ENCODE results near the gene TMEM131L.
"Not testable (repeated sequence)": the region's sequence is repeated elsewhere in the genome, so short reads cannot be mapped to it uniquely, and the experiment has no call there.

Gene TMEM131L, protein sequence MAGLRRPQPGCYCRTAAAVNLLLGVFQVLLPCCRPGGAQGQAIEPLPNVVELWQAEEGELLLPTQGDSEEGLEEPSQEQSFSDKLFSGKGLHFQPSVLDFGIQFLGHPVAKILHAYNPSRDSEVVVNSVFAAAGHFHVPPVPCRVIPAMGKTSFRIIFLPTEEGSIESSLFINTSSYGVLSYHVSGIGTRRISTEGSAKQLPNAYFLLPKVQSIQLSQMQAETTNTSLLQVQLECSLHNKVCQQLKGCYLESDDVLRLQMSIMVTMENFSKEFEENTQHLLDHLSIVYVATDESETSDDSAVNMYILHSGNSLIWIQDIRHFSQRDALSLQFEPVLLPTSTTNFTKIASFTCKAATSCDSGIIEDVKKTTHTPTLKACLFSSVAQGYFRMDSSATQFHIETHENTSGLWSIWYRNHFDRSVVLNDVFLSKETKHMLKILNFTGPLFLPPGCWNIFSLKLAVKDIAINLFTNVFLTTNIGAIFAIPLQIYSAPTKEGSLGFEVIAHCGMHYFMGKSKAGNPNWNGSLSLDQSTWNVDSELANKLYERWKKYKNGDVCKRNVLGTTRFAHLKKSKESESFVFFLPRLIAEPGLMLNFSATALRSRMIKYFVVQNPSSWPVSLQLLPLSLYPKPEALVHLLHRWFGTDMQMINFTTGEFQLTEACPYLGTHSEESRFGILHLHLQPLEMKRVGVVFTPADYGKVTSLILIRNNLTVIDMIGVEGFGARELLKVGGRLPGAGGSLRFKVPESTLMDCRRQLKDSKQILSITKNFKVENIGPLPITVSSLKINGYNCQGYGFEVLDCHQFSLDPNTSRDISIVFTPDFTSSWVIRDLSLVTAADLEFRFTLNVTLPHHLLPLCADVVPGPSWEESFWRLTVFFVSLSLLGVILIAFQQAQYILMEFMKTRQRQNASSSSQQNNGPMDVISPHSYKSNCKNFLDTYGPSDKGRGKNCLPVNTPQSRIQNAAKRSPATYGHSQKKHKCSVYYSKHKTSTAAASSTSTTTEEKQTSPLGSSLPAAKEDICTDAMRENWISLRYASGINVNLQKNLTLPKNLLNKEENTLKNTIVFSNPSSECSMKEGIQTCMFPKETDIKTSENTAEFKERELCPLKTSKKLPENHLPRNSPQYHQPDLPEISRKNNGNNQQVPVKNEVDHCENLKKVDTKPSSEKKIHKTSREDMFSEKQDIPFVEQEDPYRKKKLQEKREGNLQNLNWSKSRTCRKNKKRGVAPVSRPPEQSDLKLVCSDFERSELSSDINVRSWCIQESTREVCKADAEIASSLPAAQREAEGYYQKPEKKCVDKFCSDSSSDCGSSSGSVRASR (N-terminal part only)

DNA sequence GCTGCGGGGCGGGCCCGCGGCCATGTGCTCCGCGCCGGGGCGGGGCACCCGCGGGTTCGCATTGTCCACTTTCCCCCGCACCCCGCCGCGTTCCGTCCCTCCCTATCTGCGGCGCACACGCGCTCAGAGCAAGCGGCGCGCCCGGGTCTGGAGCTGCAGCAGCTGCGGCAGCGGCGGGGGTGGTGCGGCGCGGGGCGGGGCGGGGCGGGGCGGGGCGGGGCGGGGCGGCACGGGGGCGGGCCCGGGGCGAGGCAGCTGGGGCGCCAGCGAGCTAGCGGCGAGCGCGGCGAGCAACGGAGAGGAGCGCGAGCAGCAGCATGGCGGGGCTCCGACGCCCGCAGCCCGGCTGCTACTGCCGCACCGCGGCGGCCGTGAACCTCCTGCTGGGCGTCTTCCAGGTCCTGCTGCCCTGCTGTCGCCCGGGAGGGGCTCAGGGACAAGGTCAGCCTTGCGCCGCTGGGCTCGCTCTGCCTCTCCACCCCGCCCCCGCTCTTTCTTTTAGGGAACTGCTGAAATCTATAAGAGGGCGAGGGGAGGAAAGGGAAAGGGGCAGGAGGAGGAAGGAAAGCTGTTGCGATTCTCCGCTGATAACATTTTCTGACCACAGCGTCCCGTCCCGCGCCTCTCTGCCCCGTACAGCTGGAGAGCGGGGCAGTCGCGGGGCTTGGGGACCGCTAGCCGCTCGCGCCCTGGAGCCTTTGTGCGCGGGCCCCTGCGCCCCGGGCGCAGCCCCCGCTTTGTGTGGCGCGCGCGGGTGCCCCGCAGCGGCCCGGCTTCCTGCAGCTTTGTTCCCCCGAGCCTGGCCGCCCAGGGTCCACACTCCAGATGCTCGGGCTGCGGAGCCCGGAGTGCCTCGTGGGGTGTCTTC, at the start of gene TMEM131L:
Gene TMEM131L, plus strand, starts transcription at position 280 of the 868 bp plus-strand sequence. Its CDS starts 38 bp downstream, at position 318.
- DNase-seq: no peak

DNA sequence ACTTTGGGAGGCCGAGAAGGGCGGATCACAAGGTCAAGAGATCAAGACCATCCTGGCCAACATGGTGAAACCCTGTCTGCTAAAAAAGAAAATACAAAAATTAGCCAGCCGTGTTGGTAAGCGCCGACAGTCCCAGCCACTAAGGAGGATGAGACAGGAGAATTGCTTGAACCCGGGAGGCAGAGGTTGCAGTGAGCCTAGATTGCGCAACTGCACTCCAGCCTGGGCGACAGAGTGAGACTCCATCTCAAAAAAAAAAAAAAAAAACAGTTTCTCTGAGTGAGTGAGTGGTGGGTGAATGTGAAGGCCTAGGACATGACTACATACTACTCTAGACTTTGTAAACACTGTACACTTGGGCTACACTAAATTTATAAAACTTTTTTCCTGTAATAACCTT, 49.7 kb upstream of the TMEM131L start:
- DNase-seq: not testable (repeated sequence)

DNA sequence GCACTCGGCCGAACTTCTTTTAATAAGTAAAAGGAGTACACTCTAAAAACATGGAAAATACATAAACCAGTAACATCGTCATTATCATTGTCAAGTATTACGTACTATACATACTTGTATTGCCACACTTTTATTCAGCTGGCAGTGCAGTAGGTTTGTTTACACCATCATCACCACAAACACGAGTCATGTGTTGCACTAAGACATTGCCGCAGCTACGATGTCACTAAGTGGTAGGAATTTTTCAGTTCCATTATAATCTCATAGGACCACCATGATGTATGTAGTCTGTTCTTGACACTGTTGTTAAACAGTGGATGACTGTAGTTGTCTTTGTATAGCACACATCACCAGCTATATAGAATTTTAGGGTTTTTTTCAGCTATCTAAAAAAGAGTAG, 48.0 kb upstream of the TMEM131L start:
- DNase-seq: no peak

DNA sequence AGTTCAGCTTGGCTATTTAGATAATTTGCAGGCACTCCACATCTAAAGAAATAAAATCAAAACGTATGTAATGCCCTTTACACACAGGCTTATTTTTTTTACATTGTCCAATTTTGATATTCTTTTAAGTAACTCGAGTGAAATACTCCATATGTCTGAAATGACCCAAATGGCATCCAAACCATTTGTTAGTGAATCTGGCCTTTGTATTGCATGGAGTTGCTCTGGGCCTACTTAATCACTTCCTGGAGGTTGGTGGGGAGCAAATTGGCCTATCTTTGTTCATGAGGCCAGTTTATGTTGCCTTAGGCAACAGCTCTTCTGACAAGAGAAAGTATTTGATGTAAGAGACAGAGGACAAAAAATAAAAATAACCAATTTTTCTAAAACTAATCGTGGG, 47.6 kb upstream of the TMEM131L start:
- no peak for DNase-seq

DNA sequence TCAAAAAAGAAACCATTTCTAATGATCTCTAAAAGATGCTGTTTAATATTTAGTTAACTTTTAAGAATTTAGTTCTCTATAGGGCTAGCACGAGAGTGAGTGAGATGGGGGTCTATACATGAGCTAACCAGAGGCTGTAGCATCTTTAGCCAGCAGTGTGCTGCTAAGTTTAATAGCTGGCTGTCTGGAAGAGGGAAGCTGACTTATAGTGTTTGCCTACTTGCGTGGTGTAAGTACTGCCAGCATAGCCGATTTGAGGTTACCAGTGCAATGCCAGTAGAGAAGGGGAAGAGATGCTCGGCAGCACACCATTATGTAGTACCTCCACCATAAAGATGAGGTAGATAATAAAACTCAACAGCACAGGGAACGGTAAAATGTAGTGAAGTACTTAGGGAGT, 47.1 kb upstream of the TMEM131L start:
- DNase-seq: no peak

DNA sequence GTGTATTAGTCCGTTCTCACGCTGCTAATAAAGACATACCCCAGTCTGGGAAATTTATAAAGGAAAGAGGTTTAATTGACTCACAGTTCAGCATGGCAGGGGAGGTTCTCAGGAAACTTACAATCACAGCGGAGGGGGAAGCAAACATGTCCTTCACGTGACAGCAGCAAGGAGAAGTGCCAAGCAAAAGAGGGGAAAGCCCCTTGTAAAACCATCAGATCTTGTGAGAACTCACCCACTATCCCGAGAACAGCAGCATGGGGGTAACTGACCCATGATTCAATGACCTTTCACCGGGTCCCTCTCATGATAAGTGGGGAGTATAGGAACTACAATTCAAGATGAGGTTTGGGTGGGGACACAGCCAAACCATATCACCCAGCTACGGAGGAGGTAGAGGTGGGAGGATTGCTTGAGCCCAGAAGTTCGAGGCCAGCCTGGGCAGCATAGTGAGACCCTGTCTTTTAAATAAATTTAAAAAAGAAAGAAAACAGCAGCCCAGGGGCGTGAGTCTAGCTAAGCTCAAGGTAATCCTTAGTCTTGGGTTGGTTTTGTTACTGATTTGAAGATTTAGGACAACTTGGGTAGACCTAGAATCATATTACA, 46.4 kb upstream of the TMEM131L start:
- no peak for DNase-seq

DNA sequence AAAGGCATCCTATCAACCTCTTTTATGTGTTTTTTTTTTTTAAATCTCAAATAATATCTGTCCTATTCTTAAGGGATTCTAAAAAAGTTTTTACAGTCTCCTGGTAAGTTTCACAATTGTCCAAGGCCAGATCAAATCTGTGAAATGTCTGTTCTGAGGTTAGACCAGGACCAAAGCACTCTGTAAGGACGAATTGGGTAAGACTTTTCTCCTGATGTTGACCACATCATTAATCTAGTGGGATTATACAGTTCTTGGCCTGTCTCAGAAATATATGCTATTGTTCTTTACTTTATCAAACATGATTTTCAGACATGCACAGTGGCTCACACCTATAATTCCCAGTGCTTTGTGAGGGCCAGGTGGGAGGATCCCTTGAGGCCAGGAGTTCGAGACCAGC, 45.8 kb upstream of the TMEM131L start:
- no peak for DNase-seq

DNA sequence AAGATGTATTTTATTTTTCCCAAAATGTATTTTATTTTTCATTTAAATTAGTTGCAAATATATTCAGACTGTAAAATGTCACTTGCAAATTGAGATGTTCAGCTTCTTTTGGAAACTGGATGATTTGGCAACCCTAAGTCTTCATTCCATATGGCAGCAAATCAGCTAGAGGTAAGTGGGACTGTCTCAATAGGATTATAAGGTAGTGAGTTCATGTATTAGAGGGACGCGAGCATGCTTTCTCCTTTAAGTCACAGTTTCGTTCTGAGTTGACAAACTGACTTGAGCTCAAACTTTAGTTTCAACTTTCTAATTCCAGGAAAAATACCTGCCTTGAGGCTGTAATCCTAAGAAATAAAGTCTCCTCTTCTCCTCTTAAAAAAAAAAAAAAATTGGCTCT, 44.2 kb upstream of the TMEM131L start:
- DNase-seq: no peak

DNA sequence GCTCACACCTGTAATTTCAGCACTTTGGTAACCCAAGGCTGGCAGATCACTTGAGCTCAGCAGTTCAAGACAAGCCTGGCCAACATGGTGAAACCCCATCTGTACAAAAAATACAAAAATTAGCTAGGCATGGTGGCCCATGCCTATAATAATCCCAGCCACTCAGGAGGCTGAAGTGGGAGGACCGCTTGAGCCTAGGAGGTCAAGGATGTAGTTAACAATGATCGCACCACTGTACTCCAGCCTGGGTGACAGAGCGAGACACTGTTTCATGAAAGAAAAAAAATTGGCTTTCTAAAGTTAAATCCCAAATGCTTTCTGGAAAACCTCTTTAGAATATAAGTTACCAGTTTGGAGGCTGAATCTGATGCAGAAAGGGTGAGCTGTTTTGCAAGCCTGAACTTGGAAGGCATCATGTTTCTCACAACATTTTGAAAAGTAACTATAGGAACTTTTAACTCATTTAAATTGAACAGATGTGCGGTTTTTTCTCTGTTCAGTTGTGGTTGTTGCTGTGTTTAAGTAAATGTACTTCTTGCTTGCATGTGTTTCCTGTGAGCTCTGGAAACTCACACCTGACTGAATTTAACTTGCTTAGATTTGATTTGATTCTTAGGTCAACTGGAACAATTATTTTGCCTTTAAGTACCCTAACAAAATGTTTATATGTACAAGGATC, 39.8 kb upstream of the TMEM131L start:
- DNase-seq: no peak

DNA sequence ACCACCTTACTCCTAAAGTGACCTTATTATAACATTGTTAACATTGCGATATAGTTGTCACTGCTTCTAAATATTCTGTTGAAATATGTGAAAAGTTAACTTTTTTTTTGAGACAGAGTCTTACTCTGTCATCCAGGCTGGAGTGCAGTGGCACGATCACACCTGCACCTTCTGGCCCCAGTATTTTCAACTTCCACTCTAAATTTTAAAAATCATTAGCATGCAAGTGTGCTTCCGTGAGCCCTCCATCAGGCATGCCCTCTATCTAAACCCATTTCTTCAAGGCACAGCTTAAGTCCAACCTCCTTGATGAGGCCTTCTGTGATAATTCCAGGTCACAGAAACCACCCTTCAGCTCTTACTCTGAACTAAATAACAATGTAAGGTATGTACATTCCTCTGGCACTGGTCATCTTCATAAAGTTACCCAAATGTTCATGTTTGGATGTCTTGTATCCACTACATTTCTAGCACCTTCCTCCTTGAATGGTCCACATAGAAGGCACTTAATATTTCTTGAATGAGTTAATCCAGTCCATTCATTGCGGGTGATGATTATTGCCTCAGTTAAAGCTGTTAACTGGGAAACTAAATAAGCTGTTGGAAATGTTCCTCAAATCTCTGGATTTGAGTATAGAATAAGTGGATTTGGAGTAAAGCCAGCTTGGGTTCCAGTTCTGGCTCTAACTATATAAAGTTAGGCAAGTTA, 38.6 kb upstream of the TMEM131L start:
- DNase-seq: no peak

DNA sequence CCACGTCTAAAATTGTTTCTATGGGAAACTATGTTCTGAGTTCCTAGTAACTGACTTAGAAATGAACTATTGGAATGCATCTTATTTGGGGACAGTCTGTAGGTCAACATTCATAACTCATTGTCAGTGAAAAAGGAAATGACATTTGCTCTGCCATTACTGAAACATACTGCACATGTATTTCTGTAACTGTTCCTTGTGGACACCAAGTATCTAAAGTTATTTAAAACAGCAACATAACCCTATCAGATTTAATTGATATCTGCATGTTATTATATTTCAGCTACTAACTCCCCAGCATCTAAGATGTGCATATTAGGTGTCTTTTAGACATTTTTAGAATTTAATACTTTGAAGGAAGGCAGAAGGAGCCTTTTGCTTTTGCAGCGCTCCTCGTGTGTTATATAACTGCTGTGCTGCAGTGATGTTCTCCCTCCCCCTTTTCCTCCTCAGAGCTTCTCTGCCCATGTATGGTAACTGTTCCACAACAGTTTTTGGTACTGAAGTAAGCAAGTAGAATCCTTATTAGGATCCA, 37.2 kb upstream of the TMEM131L start:
- no peak for DNase-seq

DNA sequence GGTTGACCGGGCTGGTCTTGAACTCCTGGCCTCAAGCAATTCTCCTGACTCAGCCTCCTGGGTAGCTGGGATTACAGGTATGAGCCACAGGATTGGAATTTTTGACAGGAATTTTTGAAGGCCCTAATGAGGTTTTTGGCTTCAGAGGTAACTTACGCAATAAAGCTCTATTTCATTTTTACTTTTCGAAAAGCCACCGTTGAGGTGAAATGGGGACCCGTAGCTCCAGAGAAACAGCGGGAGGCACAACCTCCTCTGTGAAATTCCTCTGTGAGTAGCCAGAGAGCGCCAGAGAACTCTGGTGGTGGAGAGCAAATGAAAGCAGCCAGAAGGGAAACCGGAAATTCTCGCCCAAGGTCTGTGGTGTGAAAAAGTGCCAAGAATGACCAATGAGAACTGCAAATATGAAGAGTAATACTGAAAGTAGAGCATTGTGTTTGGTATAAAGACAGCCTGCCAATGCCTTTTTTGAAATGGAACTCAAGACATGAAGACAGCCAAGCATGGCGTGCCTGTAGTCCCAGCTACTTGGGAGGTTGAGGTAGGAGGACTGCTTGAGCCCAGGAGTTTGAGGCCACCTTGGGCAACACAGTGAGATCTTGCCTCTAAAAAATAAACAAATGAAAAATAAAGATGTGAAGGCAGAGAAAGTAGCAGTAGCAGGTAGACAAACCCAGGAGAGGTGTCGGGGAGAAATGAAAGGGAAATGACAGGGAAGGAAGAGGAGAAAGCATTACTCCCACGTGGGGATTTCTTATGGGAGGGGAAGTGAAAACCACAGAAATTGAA, 33.0 kb upstream of the TMEM131L start:
- DNase-seq: no peak

DNA sequence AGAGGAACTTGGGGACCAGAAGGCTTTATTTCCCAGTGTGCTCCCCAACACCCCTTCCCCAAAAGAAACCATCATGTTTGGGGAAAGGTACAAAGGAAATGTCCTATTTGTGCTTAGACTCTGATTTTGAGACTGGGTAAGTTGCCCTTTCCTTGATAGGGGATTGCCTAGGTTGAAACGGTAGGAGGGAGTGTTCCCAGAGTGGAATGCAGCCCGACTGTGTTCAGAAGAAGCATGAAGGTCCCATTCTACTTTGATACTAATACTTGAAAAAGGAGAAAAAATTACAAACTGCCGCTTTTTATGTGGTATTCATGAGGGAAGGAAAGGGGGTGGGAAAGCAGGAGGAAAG, 32.4 kb upstream of the TMEM131L start:
- DNase-seq: no peak

DNA sequence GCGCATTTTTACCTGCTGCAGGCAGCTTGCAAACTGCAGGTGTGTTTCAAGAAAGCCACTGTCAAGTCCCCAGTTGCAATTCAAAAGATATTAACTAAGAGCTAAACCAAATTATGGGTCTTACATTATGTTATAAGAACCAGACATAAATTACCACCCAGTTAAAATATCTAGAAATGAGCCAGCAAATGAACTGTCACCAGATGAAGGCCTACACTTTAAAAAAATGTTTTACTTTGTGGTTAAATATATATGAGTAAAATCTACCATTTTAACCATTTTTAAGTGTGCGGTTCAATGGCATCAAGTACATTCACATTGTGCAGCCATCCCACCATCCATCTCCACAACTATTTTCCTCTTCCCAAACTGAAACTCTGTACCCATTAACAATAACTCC, 32.0 kb upstream of the TMEM131L start:
- no peak for DNase-seq

DNA sequence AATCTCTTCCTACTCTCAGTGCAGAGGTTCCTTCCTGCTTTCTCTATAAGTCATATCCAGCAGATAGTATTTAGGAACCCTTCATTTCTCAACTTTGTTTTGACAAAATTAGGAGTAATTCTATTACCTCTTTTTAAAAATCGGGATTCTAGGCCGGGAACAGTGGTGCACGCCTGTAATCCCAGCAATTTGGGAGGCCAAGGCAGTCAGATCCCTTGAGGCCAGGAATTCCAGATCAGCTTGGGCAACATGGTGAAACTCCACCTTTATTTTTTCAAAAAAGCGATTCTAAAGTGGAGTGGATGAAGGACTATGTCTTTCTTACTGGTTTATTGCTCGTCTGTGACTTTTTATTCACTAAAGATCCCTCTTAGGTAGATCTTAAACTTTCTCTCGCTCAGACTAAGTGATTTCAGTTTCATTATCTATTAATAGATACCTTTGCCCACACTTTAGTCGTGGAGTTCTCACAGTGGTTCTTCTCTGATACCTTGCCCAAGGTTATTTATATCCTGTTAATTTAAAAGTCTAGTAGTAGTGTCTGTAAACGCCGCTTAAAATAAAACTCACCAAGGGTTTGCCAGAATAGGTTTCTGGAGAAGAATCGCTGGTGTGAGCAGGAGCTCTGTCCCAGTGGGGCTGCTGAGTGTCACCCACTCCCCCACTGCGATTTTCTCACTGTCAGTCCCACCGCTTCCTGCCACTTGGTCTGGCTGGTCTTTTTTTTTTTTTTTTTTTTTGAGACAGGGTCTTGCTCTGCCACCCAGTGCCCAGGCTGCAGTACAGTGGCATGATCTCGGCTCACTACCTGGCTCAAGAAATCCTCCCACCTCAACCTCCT, 27.0 kb upstream of the TMEM131L start:
- DNase-seq: no peak

DNA sequence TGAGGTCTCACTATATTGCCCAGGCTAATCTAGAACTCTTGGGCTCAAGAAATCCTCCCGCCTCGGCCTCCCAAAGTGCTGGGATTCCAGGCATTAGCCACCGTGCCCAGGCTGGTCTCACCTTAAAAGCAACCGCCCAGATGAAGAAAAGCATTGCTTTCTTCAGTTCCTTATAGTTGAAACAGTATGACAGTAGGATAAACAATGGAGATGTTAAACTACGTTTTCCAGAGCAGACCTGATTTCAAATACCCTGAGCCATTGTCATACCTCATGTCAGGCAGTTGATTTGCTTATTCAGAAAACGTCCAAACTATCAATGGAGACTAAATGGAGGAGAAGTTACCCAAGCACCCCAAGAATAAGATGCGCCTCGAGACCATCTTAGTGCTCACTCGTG, 26.3 kb upstream of the TMEM131L start:
- no peak for DNase-seq

DNA sequence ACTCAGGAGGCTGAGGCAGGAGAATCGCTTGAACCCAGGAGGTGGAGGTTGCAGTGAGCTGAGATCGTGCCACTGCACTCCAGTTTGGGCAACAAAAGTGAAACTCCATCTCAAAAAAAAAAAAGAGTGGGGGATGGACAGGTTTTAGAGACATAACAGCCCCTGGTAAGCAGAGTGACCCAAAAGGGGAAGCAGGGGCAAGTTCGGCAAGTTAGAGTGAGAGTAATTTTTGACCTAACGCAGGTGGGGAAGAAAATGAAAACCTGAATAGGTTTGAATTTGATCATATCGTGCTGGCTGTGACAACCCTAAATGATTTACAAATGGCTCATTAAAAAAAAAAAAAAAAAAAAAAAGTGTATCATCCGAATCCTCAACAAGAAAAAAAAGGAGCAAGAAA, 25.7 kb upstream of the TMEM131L start:
- no peak for DNase-seq

DNA sequence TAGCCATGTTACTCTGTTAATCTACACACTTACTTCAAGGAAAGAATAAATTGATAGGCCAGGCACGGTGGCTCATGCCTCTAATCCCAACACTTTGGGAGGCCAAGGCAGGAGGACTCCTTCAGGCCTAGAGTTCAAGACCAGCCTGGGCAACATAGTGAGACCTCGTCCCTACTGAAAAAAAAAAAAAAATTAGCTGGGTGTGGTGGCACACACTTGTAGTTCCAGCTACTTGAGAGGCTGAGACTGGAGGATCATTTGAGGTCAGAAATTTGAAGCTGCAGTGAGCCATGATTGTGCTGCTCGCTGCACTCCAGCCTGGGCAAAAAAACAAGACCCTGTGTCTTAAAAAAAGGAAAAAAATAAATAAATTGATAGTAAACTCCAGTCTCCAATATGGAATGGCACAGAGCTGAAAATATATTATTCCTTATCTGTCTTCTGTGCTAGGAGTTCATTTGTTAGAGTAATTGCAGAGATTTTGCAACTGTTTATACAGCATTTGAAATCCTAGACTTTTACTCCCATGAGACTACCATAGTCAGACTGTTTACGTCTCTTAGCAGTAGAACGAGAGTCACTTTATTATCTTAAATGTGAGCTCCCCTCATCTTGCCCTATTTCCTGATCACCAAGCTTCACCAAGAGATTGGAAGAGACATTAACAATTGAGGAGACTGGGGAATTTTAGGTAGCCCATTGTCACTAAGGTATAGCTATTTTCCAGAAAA, 18.8 kb upstream of the TMEM131L start:
- no peak for DNase-seq
